ENCODE data around the gene ZBTB20.
A peak's percentile ranks its signal among the peaks of the same experiment; 100 is the strongest.

DNA sequence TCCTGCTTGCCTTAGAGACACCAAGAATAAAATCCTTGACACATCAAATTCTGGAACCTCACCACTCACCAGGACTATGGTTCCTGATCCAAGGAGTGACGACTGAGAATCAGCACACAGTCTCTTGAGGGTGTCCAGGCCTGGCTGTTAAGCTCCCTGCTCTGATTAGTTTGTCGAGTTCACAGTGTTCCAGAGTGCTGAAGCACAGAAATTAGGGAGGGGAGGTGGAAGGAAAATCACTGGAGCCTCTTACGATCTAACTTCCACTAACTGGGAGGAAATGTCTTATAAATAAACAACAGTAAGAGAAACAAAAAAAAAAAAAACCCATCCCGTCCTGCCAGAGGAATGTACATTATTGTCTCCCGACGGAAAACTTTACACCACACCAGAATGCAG, 523.0 kb downstream of the ZBTB20 start:
- TF ChIP-seq, protein P1, sequence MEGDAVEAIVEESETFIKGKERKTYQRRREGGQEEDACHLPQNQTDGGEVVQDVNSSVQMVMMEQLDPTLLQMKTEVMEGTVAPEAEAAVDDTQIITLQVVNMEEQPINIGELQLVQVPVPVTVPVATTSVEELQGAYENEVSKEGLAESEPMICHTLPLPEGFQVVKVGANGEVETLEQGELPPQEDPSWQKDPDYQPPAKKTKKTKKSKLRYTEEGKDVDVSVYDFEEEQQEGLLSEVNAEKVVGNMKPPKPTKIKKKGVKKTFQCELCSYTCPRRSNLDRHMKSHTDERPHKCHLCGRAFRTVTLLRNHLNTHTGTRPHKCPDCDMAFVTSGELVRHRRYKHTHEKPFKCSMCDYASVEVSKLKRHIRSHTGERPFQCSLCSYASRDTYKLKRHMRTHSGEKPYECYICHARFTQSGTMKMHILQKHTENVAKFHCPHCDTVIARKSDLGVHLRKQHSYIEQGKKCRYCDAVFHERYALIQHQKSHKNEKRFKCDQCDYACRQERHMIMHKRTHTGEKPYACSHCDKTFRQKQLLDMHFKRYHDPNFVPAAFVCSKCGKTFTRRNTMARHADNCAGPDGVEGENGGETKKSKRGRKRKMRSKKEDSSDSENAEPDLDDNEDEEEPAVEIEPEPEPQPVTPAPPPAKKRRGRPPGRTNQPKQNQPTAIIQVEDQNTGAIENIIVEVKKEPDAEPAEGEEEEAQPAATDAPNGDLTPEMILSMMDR (IDR thresholded peaks at IDR 0.05), result no peak
- TF ChIP-seq POLR2A (IDR thresholded peaks at IDR 0.05) (no peak), POLR2AphosphoS5 (IDR thresholded peaks at IDR 0.05) (peak in 1 of 3 donors; percentile 30)
